ENCODE results near the gene BAD.

The BAD gene

DNA sequence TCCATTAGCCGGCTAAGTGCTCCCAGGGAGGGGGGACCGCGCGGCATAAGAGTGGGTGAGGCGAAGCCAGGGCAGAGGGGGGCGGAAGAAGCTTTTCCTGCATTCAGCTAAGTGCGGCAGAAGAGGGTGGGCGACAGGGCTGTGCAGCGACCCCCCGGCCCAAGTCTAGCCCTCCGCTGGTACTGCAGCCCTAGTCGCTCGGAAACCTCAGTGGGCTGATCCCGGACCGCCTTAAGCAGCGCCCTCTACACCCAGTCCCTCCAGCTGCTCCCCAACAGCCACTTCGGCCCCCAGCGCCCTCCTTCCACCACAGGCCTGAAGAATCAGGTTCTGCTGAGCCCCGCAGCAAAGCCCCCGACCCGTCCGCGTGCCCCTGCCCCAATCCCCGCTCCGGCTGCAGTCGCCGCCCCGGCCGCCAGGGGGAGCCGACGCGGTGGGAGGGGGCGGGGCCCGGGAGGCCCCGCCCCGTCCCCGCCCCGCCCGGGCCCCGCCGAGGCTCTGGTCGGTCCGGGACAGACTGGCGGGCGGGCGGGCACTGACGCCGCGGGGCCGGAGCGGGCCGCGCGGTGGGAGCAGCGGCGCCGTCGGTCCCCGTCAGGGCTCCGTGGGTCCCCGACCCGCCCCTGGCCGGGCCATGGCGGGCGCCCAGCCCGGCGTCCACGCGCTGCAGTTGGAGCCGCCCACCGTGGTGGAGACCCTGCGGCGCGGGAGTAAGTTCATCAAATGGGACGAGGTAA, 33.3 kb downstream of the BAD start, which contains the start of gene PLCB3:
Gene PLCB3 (plus strand): TSS at position 515 of the 737 bp plus-strand sequence. CDS start 120 bp downstream, at position 635.
- DNase-seq (ENCODE audit: low read depth): peak; percentile 60
- TF ChIP-seq POLR2A (IDR thresholded peaks at IDR 0.05; ENCODE audit: extremely low read depth, insufficient read length): peak; percentile 44
- TF ChIP-seq, protein P1, sequence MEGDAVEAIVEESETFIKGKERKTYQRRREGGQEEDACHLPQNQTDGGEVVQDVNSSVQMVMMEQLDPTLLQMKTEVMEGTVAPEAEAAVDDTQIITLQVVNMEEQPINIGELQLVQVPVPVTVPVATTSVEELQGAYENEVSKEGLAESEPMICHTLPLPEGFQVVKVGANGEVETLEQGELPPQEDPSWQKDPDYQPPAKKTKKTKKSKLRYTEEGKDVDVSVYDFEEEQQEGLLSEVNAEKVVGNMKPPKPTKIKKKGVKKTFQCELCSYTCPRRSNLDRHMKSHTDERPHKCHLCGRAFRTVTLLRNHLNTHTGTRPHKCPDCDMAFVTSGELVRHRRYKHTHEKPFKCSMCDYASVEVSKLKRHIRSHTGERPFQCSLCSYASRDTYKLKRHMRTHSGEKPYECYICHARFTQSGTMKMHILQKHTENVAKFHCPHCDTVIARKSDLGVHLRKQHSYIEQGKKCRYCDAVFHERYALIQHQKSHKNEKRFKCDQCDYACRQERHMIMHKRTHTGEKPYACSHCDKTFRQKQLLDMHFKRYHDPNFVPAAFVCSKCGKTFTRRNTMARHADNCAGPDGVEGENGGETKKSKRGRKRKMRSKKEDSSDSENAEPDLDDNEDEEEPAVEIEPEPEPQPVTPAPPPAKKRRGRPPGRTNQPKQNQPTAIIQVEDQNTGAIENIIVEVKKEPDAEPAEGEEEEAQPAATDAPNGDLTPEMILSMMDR (IDR thresholded peaks at IDR 0.05; ENCODE audit: low read depth, low read length): peak; percentile 43
- TF ChIP-seq, protein P2, sequence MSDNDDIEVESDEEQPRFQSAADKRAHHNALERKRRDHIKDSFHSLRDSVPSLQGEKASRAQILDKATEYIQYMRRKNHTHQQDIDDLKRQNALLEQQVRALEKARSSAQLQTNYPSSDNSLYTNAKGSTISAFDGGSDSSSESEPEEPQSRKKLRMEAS (IDR thresholded peaks at IDR 0.05; ENCODE audit: low read depth, low read length): no peak
- 0 out of 2 replicates have a peak, but pooled peaks have one; percentile 4 for TF ChIP-seq MYC (IDR thresholded peaks at IDR 0.05; ENCODE audit: low read depth, low read length)
- peak within 1 kb of the TSS; percentile 60 for H3K4me3 ChIP-seq (ENCODE audit: low read depth, low read length)

DNA sequence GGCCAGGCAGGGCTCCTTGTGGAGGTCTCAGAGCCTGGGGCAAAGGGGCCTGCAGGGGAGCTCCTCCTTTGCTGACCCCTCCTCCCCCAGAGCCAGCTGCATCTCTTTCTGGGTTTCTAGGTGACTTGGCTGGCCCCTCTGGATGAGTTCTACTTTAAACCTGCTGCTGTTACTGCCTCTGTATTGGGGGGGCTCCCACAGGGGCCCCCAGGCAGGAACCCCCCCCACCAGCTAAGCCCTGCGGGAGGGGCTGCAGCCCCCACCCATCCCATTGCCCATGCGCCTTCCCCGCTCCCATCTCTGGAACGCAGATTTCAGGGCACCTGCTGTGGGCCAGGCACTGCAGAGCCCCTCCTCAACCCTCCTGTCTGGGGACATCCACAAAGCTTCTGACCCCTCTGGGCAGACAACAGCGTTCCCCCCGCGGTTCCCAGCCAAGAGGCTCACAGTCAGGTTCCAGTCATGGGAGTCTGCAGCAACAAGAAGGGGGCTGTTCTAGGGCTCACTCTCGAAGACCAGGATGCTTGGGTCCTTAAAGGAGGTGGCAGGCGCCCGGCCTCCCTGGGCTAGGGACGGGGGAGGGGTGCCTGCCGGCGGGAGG, 34.0 kb downstream of the BAD start:
- TF ChIP-seq, protein P1 (IDR thresholded peaks at IDR 0.05; ENCODE audit: low read depth, low read length): no peak
- TF ChIP-seq MYC (IDR thresholded peaks at IDR 0.05; ENCODE audit: low read depth, low read length) (no peak), POLR2A (IDR thresholded peaks at IDR 0.05; ENCODE audit: extremely low read depth, insufficient read length) (no peak)
- TF ChIP-seq, protein P2 (IDR thresholded peaks at IDR 0.05; ENCODE audit: low read depth, low read length): no peak; the same call in 1 of the 2 replicates
- H3K4me3 ChIP-seq (ENCODE audit: low read depth, low read length): no peak overlapping the region
- DNase-seq (ENCODE audit: low read depth): peak; percentile 68

DNA sequence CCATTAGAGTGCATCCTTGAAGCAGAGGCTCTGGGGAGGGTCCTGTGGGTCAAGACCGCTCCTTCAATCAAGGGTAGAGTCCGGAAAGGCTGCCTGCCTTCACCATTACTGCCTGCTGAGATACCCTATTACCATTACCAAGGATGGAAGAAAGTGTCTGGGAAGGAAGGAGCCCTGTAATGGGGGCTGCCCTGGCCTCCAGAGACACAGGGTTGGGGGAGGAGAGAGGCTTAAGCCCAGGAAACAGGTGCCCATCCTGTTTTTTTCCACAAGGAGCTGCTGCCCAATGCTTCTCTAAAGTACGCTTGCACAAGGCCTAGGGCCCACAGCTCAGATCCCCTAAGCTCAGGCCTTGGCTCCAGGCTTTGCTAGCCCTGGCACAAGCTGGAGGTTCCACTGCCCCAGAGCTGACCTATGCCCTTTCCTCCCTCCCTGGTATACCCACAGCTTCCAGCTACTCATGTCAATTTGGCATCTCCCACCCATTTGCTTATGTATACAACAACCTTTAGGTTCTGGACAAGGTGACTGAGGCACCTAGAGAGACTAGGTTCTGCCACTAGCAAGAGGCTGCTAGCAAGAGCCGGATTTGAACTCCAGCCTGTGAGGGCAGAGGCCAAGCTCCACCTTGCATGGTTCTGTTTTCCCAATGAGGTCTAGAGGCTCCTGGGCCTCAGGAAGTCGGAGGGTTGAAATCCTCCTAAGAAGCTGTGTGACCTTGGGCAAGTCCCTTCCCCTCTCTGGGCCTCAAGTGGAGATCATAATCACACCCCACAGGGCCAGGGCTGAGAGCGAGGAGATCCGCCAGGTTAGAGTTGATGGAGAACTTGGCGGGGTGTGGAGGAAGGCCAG, 34.7 kb downstream of the BAD start:
- H3K4me3 ChIP-seq (ENCODE audit: low read depth, low read length): no peak overlapping the region
- no peak for DNase-seq (ENCODE audit: low read depth)
- TF ChIP-seq MYC (IDR thresholded peaks at IDR 0.05; ENCODE audit: low read depth, low read length) (no peak), POLR2A (IDR thresholded peaks at IDR 0.05; ENCODE audit: extremely low read depth, insufficient read length) (no peak)
- TF ChIP-seq, protein P1 (IDR thresholded peaks at IDR 0.05; ENCODE audit: low read depth, low read length): no peak
- TF ChIP-seq, protein P2 (IDR thresholded peaks at IDR 0.05; ENCODE audit: low read depth, low read length): no peak

DNA sequence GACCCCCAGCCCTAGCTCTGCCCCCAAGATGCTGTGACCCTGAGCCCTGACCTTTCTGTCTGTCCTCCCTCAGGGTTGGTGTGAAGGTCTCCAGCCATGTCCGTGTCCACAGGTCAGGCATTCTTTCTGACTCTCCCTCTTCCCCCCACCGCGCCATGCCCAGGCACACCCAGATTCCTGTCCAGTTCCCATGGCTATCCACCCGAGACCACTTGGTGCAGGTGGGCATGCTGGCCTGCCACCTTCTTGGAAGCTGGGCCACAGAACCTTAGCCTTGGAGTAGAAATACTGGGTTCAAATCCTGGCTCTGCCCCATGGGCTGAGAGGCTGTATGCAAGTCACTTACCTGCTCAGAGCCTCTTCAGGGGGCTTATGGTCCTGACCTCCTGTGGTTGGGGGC, 35.4 kb downstream of the BAD start:
- no peak overlapping the region for H3K4me3 ChIP-seq (ENCODE audit: low read depth, low read length)
- no peak for TF ChIP-seq MYC (IDR thresholded peaks at IDR 0.05; ENCODE audit: low read depth, low read length)
- DNase-seq (ENCODE audit: low read depth): no peak

DNA sequence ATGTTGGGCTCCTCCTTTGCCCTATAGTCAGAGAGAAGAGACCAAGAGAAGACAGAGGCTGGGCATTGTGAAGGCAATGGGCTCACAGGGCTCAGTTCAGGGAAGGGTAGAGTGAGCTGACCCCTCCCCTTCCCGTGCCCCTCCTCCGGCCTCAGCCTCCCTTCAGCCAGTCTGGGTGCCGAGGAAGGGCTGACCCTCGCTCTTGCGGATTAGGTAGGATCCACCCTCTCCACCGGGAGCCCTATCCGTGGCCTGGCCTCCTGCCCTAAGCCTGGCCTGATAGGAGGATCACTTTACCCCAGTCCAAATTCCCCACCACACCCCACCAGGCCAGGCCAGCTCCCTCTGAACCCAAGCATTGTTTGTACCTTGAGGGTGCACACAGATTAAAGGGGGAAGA, 35.9 kb downstream of the BAD start:
- TF ChIP-seq, protein P2 (IDR thresholded peaks at IDR 0.05; ENCODE audit: low read depth, low read length): no peak
- TF ChIP-seq, protein P1 (IDR thresholded peaks at IDR 0.05; ENCODE audit: low read depth, low read length): no peak
- no peak for TF ChIP-seq POLR2A (IDR thresholded peaks at IDR 0.05; ENCODE audit: extremely low read depth, insufficient read length)
- TF ChIP-seq MYC (IDR thresholded peaks at IDR 0.05; ENCODE audit: low read depth, low read length): no peak
- DNase-seq (ENCODE audit: low read depth): no peak
- no peak overlapping the region for H3K4me3 ChIP-seq (ENCODE audit: low read depth, low read length)
